ENCODE data around the gene XK. TPM values are rescaled to one million over a fixed set of nuclear protein-coding genes. Genes with fewer than 3 reads are reported as not detected.

Gene XK
- total and polyA plus RNA-seq, 10 of the 15 experiments (the other 5 are each of a cell fraction or from before 2014, with no cell fraction given), result not detected

GRCh38 chrX:37662181-37662580 lies 23.4 kb upstream of the XK start:
- Histone ChIP-seq H3K4me3 (no peak overlapping the region), H3K4me1 (ENCODE audit: control insufficient read depth, insufficient read depth, low read length) (no peaks in the 10 kb centered on the region), H3K79me2 (ENCODE audit: control insufficient read depth, insufficient read depth, low read length) (no peaks in the 10 kb centered on the region), H3K9me3 (replicated peaks; ENCODE audit: control insufficient read depth, insufficient read depth, low read length) (no peaks in the 10 kb centered on the region), H2AFZ (ENCODE audit: control insufficient read depth, low read depth, low read length) (no peak overlapping the region), H4K20me1 (ENCODE audit: control insufficient read depth, insufficient read depth) (no peaks in the 10 kb centered on the region), H3K27ac (ENCODE audit: control insufficient read depth, insufficient read depth) (no peak overlapping the region), H3K9ac (ENCODE audit: control insufficient read depth, insufficient read depth, low read length) (no peak overlapping the region), H3K27me3 (replicated peaks in 1 of 2; ENCODE audit: control insufficient read depth in 2 of 2, insufficient read depth in 2 of 2, low read length in 1 of 2) (no peaks in the 10 kb centered on the region; a peak in 1 of 4 replicates), H3K36me3 (ENCODE audit: control insufficient read depth in 2 of 2, insufficient read depth in 2 of 2, low read length in 1 of 2) (no peaks in the 10 kb centered on the region), H3K4me2 (ENCODE audit: control insufficient read depth, insufficient read depth) (no peak overlapping the region)
- ATAC-seq (no peak), FAIRE-seq (no peak), DNase-seq (ENCODE audit: low read depth, low spot score) (no peak)
- no TSS peak for BruUV-seq (replicated peaks)
- in situ Hi-C loops (cut with MboI) (no loop called here), intact Hi-C loops (cut with micrococcal nuclease; ENCODE audit: unreplicated experiment) (no loop called here)
- POLR2A ChIA-PET, result no interaction called here
- TF ChIP-seq NR2C2 (IDR thresholded peaks at IDR 0.05; ENCODE audit: borderline replicate concordance, control insufficient read depth, insufficient read length, low read depth), result no peak
- no peak for TF ChIP-seq E2F4 (IDR thresholded peaks at IDR 0.05; ENCODE audit: low read depth, low read length)
- TF ChIP-seq BCL11A (IDR thresholded peaks at IDR 0.05; ENCODE audit: low read depth, low read length), result no peak
- TF ChIP-seq ATF2 (IDR thresholded peaks at IDR 0.05; ENCODE audit: low read length), result no peak
- TF ChIP-seq RELA (IDR thresholded peaks at IDR 0.05; ENCODE audit: borderline replicate concordance, partially characterized antibody), result no peak
- TF ChIP-seq MTA2 (IDR thresholded peaks at IDR 0.05; ENCODE audit: low read depth), result no peak
- 44% methylated on average over 4 of the region's 4 CpGs for WGBS (ENCODE audit: insufficient coverage, insufficient replicate concordance, low lambda C conversion rate, missing lambda C conversion rate)
- CTCF ChIA-PET, result interaction anchor here (0.8 kb wide), 1 partner anchor 83 kb away, joined by 4 read pairs; no protein-coding TSS in a partner anchor
- RAD21 ChIA-PET (ENCODE audit: unreplicated experiment), result no interaction called here
- SMC1A ChIA-PET (ENCODE audit: uncharacterized antibody, unreplicated experiment), result no interaction called here

GRCh38 chrX:37666516-37666915 lies 19.1 kb upstream of the XK start:
- RAD21 ChIA-PET (ENCODE audit: unreplicated experiment), result no interaction called here
- CTCF ChIA-PET, result interaction anchor here (1.1 kb wide), 1 partner anchor 15 kb away, joined by 4 read pairs; no protein-coding TSS in a partner anchor
- SMC1A ChIA-PET (ENCODE audit: uncharacterized antibody, unreplicated experiment), result no interaction called here

More at GRCh38 chrX:37666516-37666915, 19.1 kb upstream of the XK start:
- Histone ChIP-seq H3K36me3 (ENCODE audit: control insufficient read depth in 2 of 2, insufficient read depth in 2 of 2, low read length in 1 of 2) (no peaks in the 10 kb centered on the region), H4K20me1 (ENCODE audit: control insufficient read depth, insufficient read depth) (no peaks in the 10 kb centered on the region), H2AFZ (ENCODE audit: control insufficient read depth, low read depth, low read length) (no peak overlapping the region), H3K9ac (ENCODE audit: control insufficient read depth, insufficient read depth, low read length) (no peak overlapping the region), H3K4me1 (ENCODE audit: control insufficient read depth, insufficient read depth, low read length) (no peaks in the 10 kb centered on the region), H3K27me3 (replicated peaks in 1 of 2; ENCODE audit: control insufficient read depth in 2 of 2, insufficient read depth in 2 of 2, low read length in 1 of 2) (no peaks in the 10 kb centered on the region), H3K4me2 (ENCODE audit: control insufficient read depth, insufficient read depth) (no peak overlapping the region), H3K9me3 (replicated peaks; ENCODE audit: control insufficient read depth, insufficient read depth, low read length) (no peaks in the 10 kb centered on the region), H3K27ac (ENCODE audit: control insufficient read depth, insufficient read depth) (no peak overlapping the region), H3K4me3 (no peak overlapping the region), H3K79me2 (ENCODE audit: control insufficient read depth, insufficient read depth, low read length) (no peaks in the 10 kb centered on the region)
- BruUV-seq (replicated peaks), result no TSS peak
- TF ChIP-seq YBX1 (IDR thresholded peaks at IDR 0.05) (no peak), EZH2 (IDR thresholded peaks at IDR 0.05; ENCODE audit: borderline replicate concordance, control insufficient read depth, low read depth, low read length) (no peak), TCF12 (IDR thresholded peaks at IDR 0.05; ENCODE audit: low read depth, low read length) (no peak), SREBF1 (IDR thresholded peaks at IDR 0.05; ENCODE audit: low read length) (no peak), ZNF622 (IDR thresholded peaks at IDR 0.05) (no peak), ZNF24 (IDR thresholded peaks at IDR 0.05) (no peak), FOXK2 (IDR thresholded peaks at IDR 0.05) (no peak), NBN (IDR thresholded peaks at IDR 0.05) (no peak), MTA3 (IDR thresholded peaks at IDR 0.05; ENCODE audit: borderline replicate concordance, low read length) (no peak)
- FAIRE-seq (no peak), DNase-seq (ENCODE audit: low read depth, low spot score) (no peak), ATAC-seq (no peak)
- in situ Hi-C loops (cut with MboI), result no loop called here
- intact Hi-C loops (cut with micrococcal nuclease; ENCODE audit: unreplicated experiment), result no loop called here
- POLR2A ChIA-PET, result no interaction called here
